ENCODE data around the gene SLC36A1.

SLC36A1 gene

GRCh38 chr5:151487544-151487943 is 40.1 kb downstream of the SLC36A1 start:
- H3K9me3 ChIP-seq (ENCODE audit: insufficient read depth, low read length, severe bottlenecking): no peaks in the 10 kb centered on the region
- ATAC-seq (ENCODE audit: insufficient read depth, low read depth) (no peak), DNase-seq (no peak)
- no peaks in the 10 kb centered on the region for H3K4me1 ChIP-seq (ENCODE audit: insufficient read depth, low read length)
- H3K27me3 ChIP-seq (ENCODE audit: insufficient read depth, low read length, poor library complexity): no peaks in the 10 kb centered on the region
- no peak overlapping the region for H3K27ac ChIP-seq (ENCODE audit: low read length)
- no peak overlapping the region for H3K4me2 ChIP-seq (ENCODE audit: insufficient read depth, low read length)
- no peak overlapping the region for H2AFZ ChIP-seq (ENCODE audit: low read depth, low read length)
- H3K79me2 ChIP-seq (ENCODE audit: insufficient read depth, low read length): no peaks in the 10 kb centered on the region
- no peak overlapping the region for H3K4me3 ChIP-seq (ENCODE audit: low read depth in 1 of 2, low read length in 2 of 2)
- no peak overlapping the region for H3K9ac ChIP-seq (ENCODE audit: low read depth, low read length)
- TF ChIP-seq EZH2 (IDR thresholded peaks at IDR 0.05; ENCODE audit: borderline replicate concordance, low read depth, low read length, severe bottlenecking) (no peak), CTCF (IDR thresholded peaks at IDR 0.05; ENCODE audit: borderline replicate concordance, extremely low read depth, low read length, poor library complexity, severe bottlenecking) (no peak)
- no peaks in the 10 kb centered on the region for H4K20me1 ChIP-seq (ENCODE audit: insufficient read depth, low read length)
- H3K36me3 ChIP-seq (ENCODE audit: insufficient read depth, low read length): peaks cover 44% of the 10 kb centered on the region

GRCh38 chr5:151490627-151491026 is 43.2 kb downstream of the SLC36A1 start:
- TF ChIP-seq EZH2 (IDR thresholded peaks at IDR 0.05; ENCODE audit: borderline replicate concordance, low read depth, low read length, severe bottlenecking) (no peak), CTCF (IDR thresholded peaks at IDR 0.05; ENCODE audit: borderline replicate concordance, extremely low read depth, low read length, poor library complexity, severe bottlenecking) (no peak)
- no peak overlapping the region for H3K4me3 ChIP-seq (ENCODE audit: low read depth in 1 of 2, low read length in 2 of 2)
- no peaks in the 10 kb centered on the region for H3K9me3 ChIP-seq (ENCODE audit: insufficient read depth, low read length, severe bottlenecking)
- no peak overlapping the region for H3K9ac ChIP-seq (ENCODE audit: low read depth, low read length)
- ATAC-seq (ENCODE audit: insufficient read depth, low read depth): no peak
- no peak overlapping the region for H3K4me2 ChIP-seq (ENCODE audit: insufficient read depth, low read length)
- no peak overlapping the region for H2AFZ ChIP-seq (ENCODE audit: low read depth, low read length)
- peaks cover 26% of the 10 kb centered on the region for H3K36me3 ChIP-seq (ENCODE audit: insufficient read depth, low read length)
- no peaks in the 10 kb centered on the region for H3K4me1 ChIP-seq (ENCODE audit: insufficient read depth, low read length)
- no peaks in the 10 kb centered on the region for H3K27me3 ChIP-seq (ENCODE audit: insufficient read depth, low read length, poor library complexity)
- H3K79me2 ChIP-seq (ENCODE audit: insufficient read depth, low read length): no peaks in the 10 kb centered on the region
- H3K27ac ChIP-seq (ENCODE audit: low read length): no peak overlapping the region
- no peaks in the 10 kb centered on the region for H4K20me1 ChIP-seq (ENCODE audit: insufficient read depth, low read length)
- no peak for DNase-seq

- no peak overlapping the region for H2AFZ ChIP-seq (ENCODE audit: low read depth, low read length)
These were observed 43.7 kb downstream of the SLC36A1 start for GRCh38 chr5:151491062-151491461.

More at GRCh38 chr5:151491062-151491461, 43.7 kb downstream of the SLC36A1 start:
- no peak overlapping the region for H3K4me3 ChIP-seq (ENCODE audit: low read depth in 1 of 2, low read length in 2 of 2)
- no peak overlapping the region for H3K9ac ChIP-seq (ENCODE audit: low read depth, low read length)
- no peaks in the 10 kb centered on the region for H3K79me2 ChIP-seq (ENCODE audit: insufficient read depth, low read length)
- DNase-seq (no peak), ATAC-seq (ENCODE audit: insufficient read depth, low read depth) (no peak)
- no peaks in the 10 kb centered on the region for H3K9me3 ChIP-seq (ENCODE audit: insufficient read depth, low read length, severe bottlenecking)
- no peaks in the 10 kb centered on the region for H3K4me1 ChIP-seq (ENCODE audit: insufficient read depth, low read length)
- no peaks in the 10 kb centered on the region for H3K27me3 ChIP-seq (ENCODE audit: insufficient read depth, low read length, poor library complexity)
- H3K27ac ChIP-seq (ENCODE audit: low read length): no peak overlapping the region
- H3K36me3 ChIP-seq (ENCODE audit: insufficient read depth, low read length): peaks cover 24% of the 10 kb centered on the region
- H4K20me1 ChIP-seq (ENCODE audit: insufficient read depth, low read length): no peaks in the 10 kb centered on the region
- H3K4me2 ChIP-seq (ENCODE audit: insufficient read depth, low read length): no peak overlapping the region
- no peak for TF ChIP-seq EZH2 (IDR thresholded peaks at IDR 0.05; ENCODE audit: borderline replicate concordance, low read depth, low read length, severe bottlenecking)
- no peak for TF ChIP-seq CTCF (IDR thresholded peaks at IDR 0.05; ENCODE audit: borderline replicate concordance, extremely low read depth, low read length, poor library complexity, severe bottlenecking)

Data from DND-41 (cell line).